Thyroid gland (tissue), 4 donors: ENCODE measurements around the gene SPRYD7.

Experiments used
- POLR2A ChIP-seq, 2 donors: fragments of 450-650 bp; IDR thresholded peaks; one replicate each; pipeline ENCODE4 v1.6.1; 2017; ENCODE audit warnings: antibody characterized with exemption in 2 of 2, mild to moderate bottlenecking in 2 of 2, moderate library complexity in 1 of 2
- TF ChIP-seq, protein P1 (sequence below), 6 experiments: fragments of 200-600 bp in 3 of 6; fragments of 450-650 bp in 3 of 6; sonication (generic) in 3 of 6; IDR thresholded peaks; one replicate each; pipeline ENCODE4 v1.5.1; 2016 to 2019; ENCODE audit warnings: antibody characterized with exemption in 6 of 6, mild to moderate bottlenecking in 2 of 6, inconsistent platforms in 1 of 6, moderate library complexity in 1 of 6

DNA sequence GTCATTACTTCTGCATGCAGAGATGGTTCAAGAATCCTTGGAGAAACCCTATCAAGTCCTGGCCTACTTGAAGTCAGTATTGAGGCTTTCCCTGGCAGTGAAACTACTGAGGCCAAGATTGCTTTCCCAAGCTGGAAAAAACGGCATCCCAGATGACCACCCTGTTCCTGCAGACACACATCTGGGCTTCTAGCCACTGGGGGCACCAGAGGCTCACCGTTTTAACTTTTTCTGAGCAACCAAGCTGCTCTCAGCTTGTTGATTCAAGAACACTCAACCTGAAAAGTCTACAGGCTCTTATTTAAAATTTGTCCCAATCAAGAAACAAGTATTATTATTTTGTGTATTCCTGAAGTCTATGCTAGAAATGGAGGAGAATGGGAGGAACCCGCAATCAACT is 66.6 kb downstream of the SPRYD7 start:
- TF ChIP-seq, protein P1, sequence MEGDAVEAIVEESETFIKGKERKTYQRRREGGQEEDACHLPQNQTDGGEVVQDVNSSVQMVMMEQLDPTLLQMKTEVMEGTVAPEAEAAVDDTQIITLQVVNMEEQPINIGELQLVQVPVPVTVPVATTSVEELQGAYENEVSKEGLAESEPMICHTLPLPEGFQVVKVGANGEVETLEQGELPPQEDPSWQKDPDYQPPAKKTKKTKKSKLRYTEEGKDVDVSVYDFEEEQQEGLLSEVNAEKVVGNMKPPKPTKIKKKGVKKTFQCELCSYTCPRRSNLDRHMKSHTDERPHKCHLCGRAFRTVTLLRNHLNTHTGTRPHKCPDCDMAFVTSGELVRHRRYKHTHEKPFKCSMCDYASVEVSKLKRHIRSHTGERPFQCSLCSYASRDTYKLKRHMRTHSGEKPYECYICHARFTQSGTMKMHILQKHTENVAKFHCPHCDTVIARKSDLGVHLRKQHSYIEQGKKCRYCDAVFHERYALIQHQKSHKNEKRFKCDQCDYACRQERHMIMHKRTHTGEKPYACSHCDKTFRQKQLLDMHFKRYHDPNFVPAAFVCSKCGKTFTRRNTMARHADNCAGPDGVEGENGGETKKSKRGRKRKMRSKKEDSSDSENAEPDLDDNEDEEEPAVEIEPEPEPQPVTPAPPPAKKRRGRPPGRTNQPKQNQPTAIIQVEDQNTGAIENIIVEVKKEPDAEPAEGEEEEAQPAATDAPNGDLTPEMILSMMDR (IDR thresholded peaks at IDR 0.05) = peak in 3 of 6 experiments; percentile 47 to 57 (median 48)
- no peak for TF ChIP-seq POLR2A (IDR thresholded peaks at IDR 0.05)
